ENCODE results near the gene SP2. TPM values are rescaled to one million over a fixed set of nuclear protein-coding genes. Genes with fewer than 3 reads are reported as not detected.

SP2 gene
- total and polyA plus RNA-seq, 7 experiments from 2014 or later = 7.9 to 36.5 (median 26.4) TPM

GRCh38 chr17:47942096-47942510 lies 46.1 kb downstream of the SP2 start:
- H3K9me3 Mint-ChIP-seq = peaks cover 0 to 4% (median 0%) of the 10 kb centered on the region in 11 donors
- H3K27ac ChIP-seq (ENCODE audit: low read depth, low read length) = peak overlapping the region; percentile 90
- no peaks in the 10 kb centered on the region for H3K9me3 ChIP-seq (ENCODE audit: control insufficient read depth in 2 of 3, low read length in 3 of 3)
- DNase-seq (peak in 1 of 9 donors; percentile 11), ATAC-seq (no peak)
- POLR2A ChIA-PET = interaction anchor here (1.1 to 4.3 kb wide), 4 partner anchors 9 to 47 kb away, joined by 3 to 24 read pairs (median 19); partner anchors contain the start of genes CDK5RAP3 and SP2
- peak overlapping the region; percentile 75 to 96 (median 88) for H3K4me3 Mint-ChIP-seq
- peaks cover 0 to 16% (median 0%) of the 10 kb centered on the region in 3 experiments for H3K36me3 ChIP-seq (ENCODE audit: control insufficient read depth in 2 of 3, insufficient read depth in 3 of 3, low read length in 3 of 3)
- intact Hi-C loops (cut with micrococcal nuclease) = loop anchor here in 1 of 2 donors (5.0 to 10.0 kb wide), 3 partner anchors 120 to 673 kb away; partner anchors contain the start of genes CBX1, HOXB7, HOXB8 and OSBPL7
- peaks cover 0 to 19% (median 5%) of the 10 kb centered on the region in 5 donors for H3K36me3 Mint-ChIP-seq
- H3K4me1 Mint-ChIP-seq = peaks cover 35 to 66% (median 54%) of the 10 kb centered on the region in 7 donors
- peaks cover 21 to 36% of the 10 kb centered on the region in 2 donors for H3K4me1 ChIP-seq (ENCODE audit: control insufficient read depth in 2 of 2, insufficient read depth in 2 of 2, low read length in 2 of 2)
- peak overlapping the region; percentile 34 to 95 (median 86) for H3K27ac Mint-ChIP-seq
- H3K27me3 Mint-ChIP-seq = no peaks in the 10 kb centered on the region
- peak overlapping the region; percentile 75 for H3K4me3 ChIP-seq (ENCODE audit: low read length)
- CTCF ChIA-PET = interaction anchor here (0.6 to 11.9 kb wide), 7 partner anchors 9 to 410 kb away, joined by 3 to 126 read pairs (median 5); partner anchors contain the start of genes CDK5RAP3 and SP2
- no peaks in the 10 kb centered on the region for H3K27me3 ChIP-seq (ENCODE audit: control insufficient read depth in 2 of 2, insufficient read depth in 2 of 2, low read length in 2 of 2)

GRCh38 chr17:47942568-47942967 lies 46.5 kb downstream of the SP2 start:
- H3K9me3 ChIP-seq (ENCODE audit: control insufficient read depth in 2 of 3, low read length in 3 of 3) = no peaks in the 10 kb centered on the region
- POLR2A ChIA-PET = interaction anchor here (3.3 to 4.3 kb wide), 2 partner anchors 28 to 47 kb away, joined by 22 to 24 read pairs; partner anchors contain the start of genes CDK5RAP3 and SP2
- intact Hi-C loops (cut with micrococcal nuclease) = loop anchor here in 1 of 2 donors (5.0 to 10.0 kb wide), 3 partner anchors 120 to 672 kb away; partner anchors contain the start of genes CBX1, HOXB7, HOXB8 and OSBPL7
- Mint-ChIP-seq H3K27me3 (no peaks in the 10 kb centered on the region), H3K27ac (peak overlapping the region in 6 of 9 donors; percentile 34 to 93 (median 82)), H3K4me1 (peaks cover 34 to 66% (median 56%) of the 10 kb centered on the region in 7 donors), H3K36me3 (peaks cover 0 to 19% (median 5%) of the 10 kb centered on the region in 5 donors), H3K4me3 (peak overlapping the region; percentile 75 to 96 (median 88)), H3K9me3 (peaks cover 0 to 4% (median 0%) of the 10 kb centered on the region in 11 donors)
- DNase-seq = no peak
- no peaks in the 10 kb centered on the region for H3K27me3 ChIP-seq (ENCODE audit: control insufficient read depth in 2 of 2, insufficient read depth in 2 of 2, low read length in 2 of 2)
- H3K4me1 ChIP-seq (ENCODE audit: control insufficient read depth in 2 of 2, insufficient read depth in 2 of 2, low read length in 2 of 2) = peaks cover 21 to 36% of the 10 kb centered on the region in 2 donors
- peak overlapping the region; percentile 75 for H3K4me3 ChIP-seq (ENCODE audit: low read length)
- H3K27ac ChIP-seq (ENCODE audit: low read depth, low read length) = peak overlapping the region; percentile 90
- no peak for ATAC-seq
- CTCF ChIA-PET = interaction anchor here (0.9 to 11.9 kb wide), 4 partner anchors 9 to 25 kb away, joined by 4 to 126 read pairs (median 5); partner anchors contain the start of gene CDK5RAP3
- peaks cover 0 to 16% (median 0%) of the 10 kb centered on the region in 3 experiments for H3K36me3 ChIP-seq (ENCODE audit: control insufficient read depth in 2 of 3, insufficient read depth in 3 of 3, low read length in 3 of 3)

- Mint-ChIP-seq H3K9me3 (peaks cover 0 to 4% (median 0%) of the 10 kb centered on the region in 11 donors), H3K36me3 (peaks cover 0 to 22% (median 9%) of the 10 kb centered on the region in 5 donors), H3K27me3 (no peaks in the 10 kb centered on the region), H3K4me3 (peak overlapping the region; percentile 31 to 80 (median 62)), H3K27ac (peak overlapping the region; percentile 39 to 90 (median 80)), H3K4me1 (peaks cover 48 to 81% (median 75%) of the 10 kb centered on the region in 7 donors)
- peaks cover 0 to 24% (median 0%) of the 10 kb centered on the region in 3 experiments for H3K36me3 ChIP-seq (ENCODE audit: control insufficient read depth in 2 of 3, insufficient read depth in 3 of 3, low read length in 3 of 3)
- no peak for ATAC-seq
- intact Hi-C loops (cut with micrococcal nuclease) = loop anchor here in 1 of 2 donors (10.0 kb wide), 2 partner anchors 160 to 670 kb away; partner anchors contain the start of genes CBX1, HOXB7, HOXB8 and SNX11
- POLR2A ChIA-PET = interaction anchor here (1.1 to 1.8 kb wide), 3 partner anchors 14 to 49 kb away, joined by 3 to 5 read pairs (median 4); partner anchors contain the start of genes CDK5RAP3 and SP2
- peak overlapping the region; percentile 59 for H3K27ac ChIP-seq (ENCODE audit: low read depth, low read length)
- no peaks in the 10 kb centered on the region for H3K27me3 ChIP-seq (ENCODE audit: control insufficient read depth in 2 of 2, insufficient read depth in 2 of 2, low read length in 2 of 2)
- no peaks in the 10 kb centered on the region for H3K9me3 ChIP-seq (ENCODE audit: control insufficient read depth in 2 of 3, low read length in 3 of 3)
- H3K4me1 ChIP-seq (ENCODE audit: control insufficient read depth in 2 of 2, insufficient read depth in 2 of 2, low read length in 2 of 2) = peaks cover 29 to 48% of the 10 kb centered on the region in 2 donors
- CTCF ChIA-PET = interaction anchor here (0.7 to 11.9 kb wide), 4 partner anchors 23 to 102 kb away, joined by 3 to 126 read pairs (median 4); partner anchors contain the start of gene CDK5RAP3
- peak in 4 of 9 donors; percentile 14 to 19 (median 14) for DNase-seq
- H3K4me3 ChIP-seq (ENCODE audit: low read length) = no peak overlapping the region
These were observed 49.0 kb downstream of the SP2 start for GRCh38 chr17:47945080-47945479.

- peak overlapping the region in 9 of 10 donors; percentile 37 to 80 (median 63) for H3K4me3 Mint-ChIP-seq
- H3K9me3 ChIP-seq (ENCODE audit: control insufficient read depth in 2 of 3, low read length in 3 of 3) = no peaks in the 10 kb centered on the region
- H3K4me1 ChIP-seq (ENCODE audit: control insufficient read depth in 2 of 2, insufficient read depth in 2 of 2, low read length in 2 of 2) = peaks cover 29 to 50% of the 10 kb centered on the region in 2 donors
- H3K9me3 Mint-ChIP-seq = peaks cover 0 to 3% (median 0%) of the 10 kb centered on the region in 11 donors
- H3K36me3 Mint-ChIP-seq = peaks cover 0 to 21% (median 9%) of the 10 kb centered on the region in 5 donors
- H3K4me1 Mint-ChIP-seq = peaks cover 48 to 83% (median 75%) of the 10 kb centered on the region in 7 donors
- DNase-seq (no peak), ATAC-seq (no peak)
- H3K4me3 ChIP-seq (ENCODE audit: low read length) = no peak overlapping the region
- H3K27ac ChIP-seq (ENCODE audit: low read depth, low read length) = peak overlapping the region; percentile 59
- H3K27me3 ChIP-seq (ENCODE audit: control insufficient read depth in 2 of 2, insufficient read depth in 2 of 2, low read length in 2 of 2) = no peaks in the 10 kb centered on the region
- peaks cover 0 to 24% (median 0%) of the 10 kb centered on the region in 3 experiments for H3K36me3 ChIP-seq (ENCODE audit: control insufficient read depth in 2 of 3, insufficient read depth in 3 of 3, low read length in 3 of 3)
- no peaks in the 10 kb centered on the region for H3K27me3 Mint-ChIP-seq
- peak overlapping the region; percentile 39 to 90 (median 80) for H3K27ac Mint-ChIP-seq
- POLR2A ChIA-PET = interaction anchor here (1.1 to 1.8 kb wide), 5 partner anchors 13 to 50 kb away, joined by 3 to 5 read pairs (median 4); partner anchors contain the start of genes CDK5RAP3 and SP2
- CTCF ChIA-PET = interaction anchor here (0.5 to 11.9 kb wide), 12 partner anchors 9 to 186 kb away, joined by 3 to 126 read pairs (median 4); partner anchors contain the start of gene CDK5RAP3
- intact Hi-C loops (cut with micrococcal nuclease) = loop anchor here in 1 of 2 donors (2.0 to 10.0 kb wide), 3 partner anchors 103 to 669 kb away; partner anchors contain the start of genes CBX1, HOXB7, HOXB8 and SNX11
These were observed 49.8 kb downstream of the SP2 start for GRCh38 chr17:47945529-47946508.

- no peaks in the 10 kb centered on the region for H3K27me3 Mint-ChIP-seq
- Histone ChIP-seq H3K36me3 (ENCODE audit: control insufficient read depth in 2 of 3, insufficient read depth in 3 of 3, low read length in 3 of 3) (peaks cover 0 to 24% (median 0%) of the 10 kb centered on the region in 3 experiments), H3K4me1 (ENCODE audit: control insufficient read depth in 2 of 2, insufficient read depth in 2 of 2, low read length in 2 of 2) (peaks cover 29 to 47% of the 10 kb centered on the region in 2 donors), H3K27ac (ENCODE audit: low read depth, low read length) (peak overlapping the region; percentile 59), H3K9me3 (ENCODE audit: control insufficient read depth in 2 of 3, low read length in 3 of 3) (no peaks in the 10 kb centered on the region), H3K4me3 (ENCODE audit: low read length) (no peak overlapping the region), H3K27me3 (ENCODE audit: control insufficient read depth in 2 of 2, insufficient read depth in 2 of 2, low read length in 2 of 2) (no peaks in the 10 kb centered on the region)
- ATAC-seq = no peak
- POLR2A ChIA-PET = interaction anchor here (1.1 kb wide), 2 partner anchors 21 to 24 kb away, joined by 3 to 5 read pairs; partner anchors contain the start of gene CDK5RAP3
- intact Hi-C loops (cut with micrococcal nuclease) = loop anchor here in 1 of 2 donors (2.0 to 10.0 kb wide), 3 partner anchors 104 to 668 kb away; partner anchors contain the start of genes CBX1, HOXB7, HOXB8 and SNX11
- H3K4me1 Mint-ChIP-seq = peaks cover 42 to 76% (median 68%) of the 10 kb centered on the region in 7 donors
- no peak for DNase-seq
- no peaks in the 10 kb centered on the region for H3K9me3 Mint-ChIP-seq
- CTCF ChIA-PET = interaction anchor here (0.5 to 11.9 kb wide), 10 partner anchors 9 to 187 kb away, joined by 3 to 126 read pairs (median 4); partner anchors contain the start of gene CDK5RAP3
- H3K4me3 Mint-ChIP-seq = peak overlapping the region in 6 of 10 donors; percentile 12 to 80 (median 66)
- peaks cover 0 to 18% (median 9%) of the 10 kb centered on the region in 5 donors for H3K36me3 Mint-ChIP-seq
- H3K27ac Mint-ChIP-seq = peak overlapping the region in 5 of 9 donors; percentile 39 to 90 (median 57)
These were observed 50.5 kb downstream of the SP2 start for GRCh38 chr17:47946516-47946915.

Data from naive thymus-derived CD4-positive, alpha-beta T cell (primary cell).